Activated naive CD4-positive, alpha-beta T cell (primary cell): ENCODE measurements around the gene MBTPS1.

Experiments used
- DNase-seq, 4 experiments: peaks; one replicate each; lab custom pipeline; 2025; lab: John Stamatoyannopoulos, UW

The MBTPS1 gene

GRCh38 chr16:84098939-84099338 is 17.8 kb downstream of the MBTPS1 start:
- no peak for DNase-seq

GRCh38 chr16:84096447-84097005 is 20.2 kb downstream of the MBTPS1 start:
- DNase-seq: no peak

DNA sequence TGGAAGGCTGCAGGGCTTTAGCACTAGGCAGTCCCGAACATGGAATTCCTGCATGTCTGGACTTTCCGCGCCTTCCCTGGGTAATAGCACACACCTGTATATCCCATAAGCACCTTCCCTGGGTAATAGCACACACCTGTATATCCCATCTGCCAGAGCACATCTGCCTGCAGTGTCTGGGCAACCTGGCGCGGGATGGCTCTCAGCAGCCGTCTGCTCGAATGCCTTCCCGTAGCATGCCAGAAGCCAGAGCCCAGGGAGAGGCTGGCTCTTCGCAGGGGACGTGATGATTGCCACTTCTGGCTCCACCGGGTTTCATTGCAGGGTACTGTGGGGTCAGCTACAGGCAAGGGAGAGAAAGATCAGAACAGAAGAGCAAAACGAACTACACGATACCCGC is 21.3 kb downstream of the MBTPS1 start:
- no peak for DNase-seq

DNA sequence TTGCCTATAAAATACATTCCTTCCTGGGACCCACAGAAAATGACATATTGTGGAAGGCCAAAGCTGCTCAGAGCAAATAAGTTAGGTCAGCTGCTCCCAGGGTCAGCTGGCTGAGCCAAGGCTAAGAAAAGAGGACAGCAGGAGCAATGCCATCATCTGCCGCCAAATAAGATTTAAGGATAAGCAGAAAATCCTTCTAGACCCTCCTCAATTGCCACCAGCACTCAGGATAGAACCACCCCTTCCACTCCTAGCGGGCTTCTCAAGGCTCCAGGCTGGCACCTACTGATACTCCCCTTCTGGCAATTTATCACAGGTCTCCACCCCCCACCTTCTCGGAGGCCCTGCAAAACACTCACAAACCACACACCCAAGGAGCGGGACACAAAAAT is 22.9 kb downstream of the MBTPS1 start:
- DNase-seq: no peak

GRCh38 chr16:84093120-84093878 is 23.4 kb downstream of the MBTPS1 start:
- DNase-seq: no peak

GRCh38 chr16:84091460-84091859 is 25.3 kb downstream of the MBTPS1 start:
- no peak for DNase-seq

GRCh38 chr16:84090211-84090610 is 26.5 kb downstream of the MBTPS1 start:
- no peak for DNase-seq

GRCh38 chr16:84088695-84089395 is 27.9 kb downstream of the MBTPS1 start:
- peak in 3 of 4 experiments; percentile 5 to 50 (median 25) for DNase-seq

DNA sequence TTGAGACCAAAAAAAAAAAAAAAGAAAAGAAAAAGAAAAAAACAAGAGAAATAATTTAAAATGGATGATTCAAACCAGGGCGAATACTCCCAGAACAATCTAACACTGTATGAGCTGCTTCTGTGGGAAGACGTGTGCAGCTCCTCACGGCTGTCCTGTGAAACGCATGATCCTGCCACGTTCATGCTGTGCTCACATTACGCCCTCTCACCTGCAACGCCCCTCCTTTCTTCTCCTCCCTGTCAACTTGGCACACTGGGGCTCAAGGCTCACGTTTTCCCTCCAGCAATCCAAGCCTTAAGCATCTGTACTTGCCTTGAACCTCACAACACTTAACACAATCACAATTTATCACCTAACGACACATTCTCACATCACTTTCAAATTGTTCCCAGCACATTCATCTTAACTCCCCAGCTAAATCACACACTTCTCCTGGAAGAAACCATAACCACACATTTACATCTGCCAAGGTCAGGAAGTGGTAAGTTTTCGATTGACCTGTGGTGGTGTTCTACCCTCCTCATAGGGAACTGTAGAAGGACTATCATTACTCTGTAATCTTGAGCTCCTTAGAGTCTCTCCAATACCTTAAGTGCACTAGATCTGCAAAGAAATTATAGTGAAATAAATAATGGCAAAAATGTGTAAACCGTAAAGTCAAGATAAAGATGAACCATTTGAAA is 29.1 kb downstream of the MBTPS1 start:
- DNase-seq: no peak

GRCh38 chr16:84087001-84087400 is 29.7 kb downstream of the MBTPS1 start:
- DNase-seq: no peak

- no peak for DNase-seq
Measured at GRCh38 chr16:84086341-84086740, 30.4 kb downstream of the MBTPS1 start.

- no peak for DNase-seq
Measured at GRCh38 chr16:84085773-84086172, 31.0 kb downstream of the MBTPS1 start.

DNA sequence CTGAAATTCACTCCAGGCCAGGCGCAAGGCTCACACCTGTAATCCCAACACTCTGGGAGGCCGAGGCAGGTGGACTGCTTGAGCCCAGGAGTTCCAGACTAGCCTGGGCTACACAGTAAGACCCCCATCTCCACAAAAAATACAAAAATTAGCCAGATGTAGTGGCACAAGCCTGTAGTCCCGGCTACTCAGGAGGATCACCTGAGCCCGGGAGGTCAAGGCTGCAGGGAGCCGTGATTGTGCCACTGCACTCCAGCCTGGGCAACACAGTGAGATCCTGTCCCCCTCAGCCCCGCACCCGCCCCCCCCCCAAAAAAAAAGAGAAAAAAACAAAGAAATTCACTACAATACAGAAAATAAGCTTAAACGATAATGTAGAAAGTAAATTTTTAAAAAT is 31.5 kb downstream of the MBTPS1 start:
- no peak for DNase-seq

- DNase-seq: peak in 3 of 4 experiments; percentile 19 to 44 (median 24)
Measured at GRCh38 chr16:84084570-84085270, 32.0 kb downstream of the MBTPS1 start.

DNA sequence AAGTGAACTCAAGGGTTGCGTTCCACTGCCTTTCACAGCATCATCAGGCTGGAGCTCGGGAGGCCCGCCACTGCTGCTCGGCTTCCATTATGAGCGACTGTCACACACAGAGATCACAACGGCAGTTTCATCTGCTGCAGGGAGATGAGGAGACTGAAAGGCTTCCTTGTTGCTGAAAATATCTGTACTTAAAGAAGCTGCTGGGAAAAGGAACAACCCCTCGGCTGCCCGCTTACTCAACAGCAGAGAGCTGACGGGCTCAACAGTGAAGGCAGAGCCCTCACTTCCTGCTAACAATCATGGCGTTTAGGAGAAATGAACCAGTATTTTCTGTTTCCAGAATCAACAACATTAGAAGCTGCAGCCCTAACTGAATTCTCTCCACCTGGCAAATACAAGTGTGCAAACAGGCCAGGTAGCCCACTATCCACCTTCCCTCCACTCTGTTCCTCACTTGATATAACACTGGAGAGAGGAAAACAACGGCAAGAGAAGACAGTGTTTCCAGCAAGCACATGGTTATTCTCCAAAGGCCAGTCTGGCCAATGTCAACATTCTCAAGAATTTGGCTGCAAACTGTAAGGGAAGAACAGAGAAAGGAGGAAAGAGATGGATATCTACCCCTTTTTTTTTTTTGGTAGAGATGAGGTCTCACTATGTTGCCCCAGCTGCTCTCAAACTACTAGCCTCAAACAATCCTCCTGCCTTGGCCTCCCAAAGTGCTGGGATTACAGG is 33.7 kb downstream of the MBTPS1 start:
- DNase-seq: no peak

- no peak for DNase-seq
Measured at GRCh38 chr16:84082110-84082509, 34.6 kb downstream of the MBTPS1 start.

DNA sequence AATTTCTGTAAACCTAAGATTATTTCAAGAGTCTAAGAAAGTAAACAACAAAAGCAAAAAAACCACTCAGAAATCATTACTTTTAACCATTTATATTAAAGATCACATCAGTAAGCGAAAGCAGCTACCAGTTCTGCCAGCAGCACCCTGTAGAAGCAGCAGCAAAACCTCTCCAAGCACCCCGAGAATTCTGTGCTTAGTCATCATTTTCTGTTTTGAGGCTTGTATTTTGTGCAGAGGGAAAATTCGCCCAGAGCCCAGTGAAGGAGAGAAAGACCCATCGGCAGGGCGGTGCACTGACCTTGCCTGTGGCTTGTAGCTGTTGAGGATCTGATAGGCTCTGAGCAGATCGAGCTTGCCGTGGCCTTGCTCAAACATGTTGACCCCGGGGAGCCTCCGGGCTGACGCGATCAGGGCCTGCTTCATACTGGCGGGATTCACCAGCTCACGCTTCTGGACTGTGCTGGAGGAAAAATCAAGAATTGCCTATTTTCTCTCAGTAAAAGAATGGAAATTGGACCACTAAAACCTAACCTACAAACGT is 35.2 kb downstream of the MBTPS1 start:
- DNase-seq: no peak

DNA sequence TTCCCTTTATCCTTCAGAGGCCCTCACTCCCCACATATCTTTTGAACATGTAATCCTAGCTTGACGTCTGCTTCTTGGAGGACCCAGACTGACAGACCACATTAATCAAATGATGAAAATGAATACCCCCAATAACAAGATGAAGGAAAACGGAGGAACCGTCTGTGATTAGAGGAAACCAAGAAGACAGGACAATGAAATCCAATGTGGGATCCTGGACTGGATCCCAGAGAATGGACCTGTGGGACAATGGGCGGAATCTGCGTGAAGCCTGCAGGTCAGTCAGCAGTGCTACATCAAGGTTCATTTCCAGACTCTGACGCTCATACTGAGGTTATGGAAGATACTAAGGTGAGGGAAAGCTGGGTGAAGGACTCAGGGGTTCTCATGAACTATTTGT is 35.9 kb downstream of the MBTPS1 start:
- no peak for DNase-seq

DNA sequence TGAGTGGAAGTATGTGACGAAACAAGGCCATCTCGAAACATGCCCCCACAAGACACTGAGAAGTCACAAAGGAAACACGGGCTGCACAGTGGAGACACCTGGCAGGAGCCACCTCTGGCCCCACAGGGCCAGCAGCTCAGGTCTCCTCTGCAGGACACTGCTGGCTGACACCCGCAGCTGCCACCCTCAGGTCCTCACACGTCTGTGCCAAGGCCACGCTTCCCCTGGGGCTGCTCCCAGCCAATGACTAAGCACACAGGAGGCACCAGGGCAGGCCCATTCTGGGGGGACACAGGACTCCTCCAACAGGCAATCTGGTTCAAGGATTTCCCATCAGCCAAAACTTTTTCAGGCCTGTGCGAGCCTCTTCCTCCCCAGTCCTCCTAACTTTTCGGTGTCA is 36.4 kb downstream of the MBTPS1 start:
- DNase-seq: no peak

DNA sequence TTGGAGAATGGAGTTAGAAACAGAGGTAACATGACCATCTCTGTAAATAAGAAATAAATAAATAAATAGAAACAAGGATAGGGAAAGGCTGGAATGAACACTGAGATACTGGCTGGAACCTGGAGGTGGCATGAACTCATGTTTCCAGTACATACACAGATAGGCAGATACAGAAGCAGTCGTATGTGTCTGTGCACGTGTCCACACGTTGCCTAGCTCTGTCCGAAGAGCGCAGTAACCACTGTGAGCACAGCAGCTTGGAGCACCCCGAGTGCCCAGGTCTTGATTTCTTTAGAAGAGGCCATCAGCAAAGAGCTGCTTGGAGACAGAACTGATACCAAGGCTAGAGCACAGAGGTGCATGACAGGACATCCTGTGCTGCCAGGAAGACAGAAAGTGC is 37.1 kb downstream of the MBTPS1 start:
- DNase-seq: no peak

GRCh38 chr16:84075376-84075775 is 41.4 kb downstream of the MBTPS1 start:
- DNase-seq: no peak
